ENCODE results near the gene SH3RF3.

- TF ChIP-seq CTCF (optimal IDR thresholded peaks at IDR 0.05 in 1 of 3, IDR thresholded peaks at IDR 0.05 in 1 of 3, conservative IDR thresholded peaks at IDR 0.05 in 1 of 3; ENCODE audit: extremely low read depth in 1 of 3, insufficient read depth in 2 of 3, low read length in 3 of 3) (no peak), EZH2 (IDR thresholded peaks at IDR 0.05; ENCODE audit: low read length) (no peak)
Observed at GRCh38 chr2:109433486-109433885, 304.5 kb downstream of the SH3RF3 start.

Data from keratinocyte (primary cell).